GM23338 (cell line): ENCODE results near the gene SETBP1.

Source experiments
- CREB1 ChIP-seq: fragments of 250-450 bp; sonication (Bioruptor Pico); IDR thresholded peaks from 2 replicates; pipeline ENCODE4 v1.5.0; 2020; ENCODE audit warnings: low read depth, mild to moderate bottlenecking, moderate library complexity
- TF ChIP-seq, protein P1 (sequence below), 2 experiments: fragments of 200-600 bp in 1 of 2; sonication (generic) in 1 of 2; conservative IDR thresholded peaks; 2 replicates each; pipeline versions ENCODE4 v1.5.1 to v1.6.1; 2016 to 2017; ENCODE audit warnings: antibody characterized with exemption in 2 of 2, low read depth in 2 of 2, mild to moderate bottlenecking in 2 of 2, moderate library complexity in 1 of 2

GRCh38 chr18:45112682-45113081 is 432.0 kb downstream of the SETBP1 start:
- TF ChIP-seq, protein P1, sequence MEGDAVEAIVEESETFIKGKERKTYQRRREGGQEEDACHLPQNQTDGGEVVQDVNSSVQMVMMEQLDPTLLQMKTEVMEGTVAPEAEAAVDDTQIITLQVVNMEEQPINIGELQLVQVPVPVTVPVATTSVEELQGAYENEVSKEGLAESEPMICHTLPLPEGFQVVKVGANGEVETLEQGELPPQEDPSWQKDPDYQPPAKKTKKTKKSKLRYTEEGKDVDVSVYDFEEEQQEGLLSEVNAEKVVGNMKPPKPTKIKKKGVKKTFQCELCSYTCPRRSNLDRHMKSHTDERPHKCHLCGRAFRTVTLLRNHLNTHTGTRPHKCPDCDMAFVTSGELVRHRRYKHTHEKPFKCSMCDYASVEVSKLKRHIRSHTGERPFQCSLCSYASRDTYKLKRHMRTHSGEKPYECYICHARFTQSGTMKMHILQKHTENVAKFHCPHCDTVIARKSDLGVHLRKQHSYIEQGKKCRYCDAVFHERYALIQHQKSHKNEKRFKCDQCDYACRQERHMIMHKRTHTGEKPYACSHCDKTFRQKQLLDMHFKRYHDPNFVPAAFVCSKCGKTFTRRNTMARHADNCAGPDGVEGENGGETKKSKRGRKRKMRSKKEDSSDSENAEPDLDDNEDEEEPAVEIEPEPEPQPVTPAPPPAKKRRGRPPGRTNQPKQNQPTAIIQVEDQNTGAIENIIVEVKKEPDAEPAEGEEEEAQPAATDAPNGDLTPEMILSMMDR (conservative IDR thresholded peaks at IDR 0.05; ENCODE audit: low read depth in 2 of 2), result no peak
- no peak for TF ChIP-seq CREB1 (CRISPR knock-in tag)
